GM18502 (cell line): ENCODE measurements around the gene BTG2.
"Not testable (repeated sequence)": the region's sequence is repeated elsewhere in the genome, so short reads cannot be mapped to it uniquely, and the experiment has no call there.

Experiments
- ATAC-seq: cut with Tn5 transposase; IDR thresholded peaks from one replicate; pipeline ENCODE4 v1.9.1; 2021; ENCODE audit warnings: mild to moderate bottlenecking; ENCODE audit not compliant: unreplicated experiment, poor library complexity

Gene BTG2

DNA sequence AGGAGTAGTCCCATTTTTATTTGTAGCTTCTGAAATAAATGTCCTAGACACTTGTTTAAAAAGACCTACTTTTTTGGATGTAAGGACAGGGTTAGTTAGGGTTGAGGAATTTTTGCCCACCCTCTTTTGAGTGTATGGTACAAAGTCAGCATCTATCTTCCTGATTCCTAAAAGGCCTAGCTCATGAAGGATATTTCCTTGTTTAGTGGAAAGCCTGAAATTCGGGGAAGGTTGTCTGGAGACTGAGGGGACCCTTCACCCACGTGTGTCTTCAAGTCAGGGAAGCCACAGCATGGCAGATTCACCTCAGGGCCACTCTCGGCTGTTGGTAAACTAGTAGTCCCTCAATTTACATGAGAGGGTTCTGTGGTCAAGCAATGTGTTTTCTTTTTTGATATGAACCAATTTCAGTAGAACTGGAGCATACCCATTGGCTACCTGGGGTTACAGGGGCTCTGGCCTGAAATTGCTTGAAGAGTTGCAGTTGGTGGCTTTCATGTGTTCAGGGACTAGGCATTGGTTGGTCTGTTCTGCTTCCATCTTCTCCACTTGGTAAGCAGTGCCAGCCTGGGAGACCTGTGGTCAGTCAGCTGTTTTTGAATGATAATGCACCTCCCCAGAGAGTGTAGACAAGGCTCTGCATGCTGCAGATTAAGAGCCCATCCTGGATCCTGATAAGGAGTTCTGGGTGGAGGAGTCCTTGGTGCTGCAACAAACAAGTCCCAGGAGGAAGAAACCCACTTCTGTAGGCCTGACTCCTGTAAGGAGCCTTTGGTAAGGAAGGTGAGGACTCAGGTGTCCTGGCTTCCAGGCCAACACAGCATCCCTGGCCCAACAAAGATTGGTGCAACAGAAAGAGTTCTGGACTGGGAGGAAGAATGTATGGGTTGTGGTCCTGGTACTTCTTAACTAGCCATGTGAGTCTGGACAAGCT is 6.3 kb downstream of the BTG2 start:
- no peak for ATAC-seq

DNA sequence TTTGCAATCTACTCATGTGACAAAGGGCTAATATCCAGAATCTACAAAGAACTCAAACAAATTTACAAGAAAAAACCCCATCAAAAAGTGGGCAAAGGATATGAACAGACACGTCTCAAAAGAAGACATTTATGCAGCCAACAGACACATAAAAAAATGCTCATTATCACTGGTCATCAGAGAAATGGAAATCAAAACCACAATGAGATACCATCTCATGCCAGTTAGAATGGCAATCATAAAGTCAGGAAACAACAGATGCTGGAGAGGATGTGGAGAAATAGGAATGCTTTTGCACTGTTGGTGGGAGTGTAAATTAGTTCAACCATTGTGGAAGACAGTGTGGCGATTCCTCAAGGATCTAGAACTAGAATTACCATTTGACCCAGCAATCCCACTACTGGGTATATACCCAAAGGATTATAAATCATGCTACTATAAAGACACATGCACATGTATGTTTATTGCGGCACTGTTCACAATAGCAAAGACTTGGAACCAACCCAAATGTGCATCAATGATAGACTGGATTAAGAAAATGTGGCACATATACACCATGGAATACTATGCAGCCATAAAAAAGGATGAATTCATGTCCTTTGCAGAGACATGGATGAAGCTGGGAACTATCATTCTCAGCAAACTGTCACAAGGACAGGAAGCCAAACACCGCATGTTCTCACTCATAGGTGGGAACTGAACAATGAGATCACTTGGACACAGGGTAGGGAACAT is 8.9 kb downstream of the BTG2 start:
- ATAC-seq: not testable (repeated sequence)

DNA sequence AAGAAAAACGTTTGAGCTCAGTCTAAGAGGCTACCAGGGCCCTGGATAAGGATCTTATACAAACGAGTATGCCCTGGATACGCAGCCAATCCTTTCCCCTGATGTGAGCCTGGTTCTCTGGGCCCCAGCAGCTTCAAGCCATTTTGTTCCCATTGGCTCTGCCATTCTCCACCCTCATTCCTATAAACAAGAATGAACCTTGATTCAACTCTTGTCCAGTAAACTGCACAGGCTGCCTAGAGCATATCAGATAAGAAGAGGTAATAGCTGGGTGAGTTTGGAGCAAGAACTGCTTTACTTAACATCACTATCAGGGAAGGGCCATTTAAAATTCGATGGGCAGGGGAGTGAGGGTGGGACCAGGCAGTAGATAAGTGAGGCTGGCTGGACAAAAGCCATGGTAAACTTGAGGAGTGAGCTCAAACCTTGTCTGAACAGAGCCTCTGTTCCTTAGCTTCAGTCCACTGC is 11.3 kb downstream of the BTG2 start:
- ATAC-seq: no peak

DNA sequence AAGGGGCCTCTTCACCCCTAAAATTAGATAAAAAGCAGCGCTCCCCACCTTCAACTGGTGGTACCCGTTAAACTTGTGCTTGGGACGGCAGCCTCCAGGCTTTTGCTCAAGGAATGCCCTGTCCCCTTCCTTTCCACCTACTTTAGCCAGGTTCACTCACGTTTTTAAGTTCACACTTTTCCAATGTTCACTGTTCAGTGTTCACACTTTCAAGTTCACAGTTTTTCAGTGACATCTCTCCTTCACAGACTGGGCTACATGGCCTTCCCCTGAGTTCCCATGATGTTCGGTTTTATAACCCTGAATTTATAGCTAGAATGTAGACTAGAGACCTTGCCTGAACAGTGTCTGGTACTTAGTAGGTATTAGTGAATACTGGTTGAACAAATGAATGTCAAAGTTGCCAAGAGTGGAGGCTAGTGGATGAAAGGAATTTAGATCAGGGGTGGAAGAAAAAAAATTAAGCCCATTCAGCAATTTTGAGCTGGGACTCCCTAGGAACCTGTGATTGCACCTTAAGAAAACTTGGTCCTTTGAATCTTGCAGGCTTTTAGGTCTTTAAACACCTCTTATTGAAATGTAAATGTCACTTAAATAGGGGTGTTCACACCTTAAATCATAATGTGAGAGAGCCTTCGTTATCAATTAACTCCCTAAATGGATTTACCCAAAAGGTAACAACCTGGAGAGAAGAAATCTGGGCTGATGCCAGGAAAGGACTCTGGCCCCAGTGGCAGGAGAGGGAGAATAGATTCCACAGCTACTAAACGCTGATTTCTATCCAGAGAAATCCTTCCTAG is 12.3 kb downstream of the BTG2 start:
- ATAC-seq: no peak

GRCh38 chr1:203318229-203318517 is 12.9 kb downstream of the BTG2 start:
- ATAC-seq: no peak

DNA sequence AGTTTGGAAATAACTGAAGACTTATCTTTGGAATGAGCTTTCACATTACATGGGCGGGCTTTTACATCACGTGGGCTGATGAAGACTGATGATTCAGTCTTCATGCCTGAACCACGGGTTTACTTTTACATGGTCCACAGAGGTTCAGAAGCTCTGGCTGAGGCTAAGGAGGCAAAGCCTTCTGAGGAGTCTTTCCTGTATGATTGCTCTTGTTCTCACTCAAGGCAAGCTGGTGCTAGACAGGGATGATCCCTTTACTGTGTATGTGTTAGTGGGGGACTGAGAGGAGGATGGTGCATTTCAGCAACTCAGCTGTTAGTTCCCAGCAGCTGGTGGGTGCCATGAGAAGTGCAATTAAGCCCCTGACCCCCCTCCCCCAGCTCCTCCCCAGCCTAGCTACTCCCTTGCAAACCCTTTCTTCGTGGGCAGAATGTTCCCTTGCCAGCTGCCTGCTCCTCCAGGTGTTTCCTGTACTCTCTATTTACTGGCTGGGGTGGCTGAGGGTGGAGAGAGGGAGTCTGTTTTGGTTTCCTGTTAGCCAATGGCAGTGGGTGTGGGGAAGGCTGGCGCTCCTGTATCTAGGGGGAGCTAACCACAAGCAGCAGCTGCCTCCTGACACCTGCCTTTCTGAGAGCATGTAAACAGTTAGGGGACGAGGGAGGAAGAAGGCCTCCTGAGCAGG is 15.4 kb downstream of the BTG2 start:
- peak; percentile 72 for ATAC-seq

DNA sequence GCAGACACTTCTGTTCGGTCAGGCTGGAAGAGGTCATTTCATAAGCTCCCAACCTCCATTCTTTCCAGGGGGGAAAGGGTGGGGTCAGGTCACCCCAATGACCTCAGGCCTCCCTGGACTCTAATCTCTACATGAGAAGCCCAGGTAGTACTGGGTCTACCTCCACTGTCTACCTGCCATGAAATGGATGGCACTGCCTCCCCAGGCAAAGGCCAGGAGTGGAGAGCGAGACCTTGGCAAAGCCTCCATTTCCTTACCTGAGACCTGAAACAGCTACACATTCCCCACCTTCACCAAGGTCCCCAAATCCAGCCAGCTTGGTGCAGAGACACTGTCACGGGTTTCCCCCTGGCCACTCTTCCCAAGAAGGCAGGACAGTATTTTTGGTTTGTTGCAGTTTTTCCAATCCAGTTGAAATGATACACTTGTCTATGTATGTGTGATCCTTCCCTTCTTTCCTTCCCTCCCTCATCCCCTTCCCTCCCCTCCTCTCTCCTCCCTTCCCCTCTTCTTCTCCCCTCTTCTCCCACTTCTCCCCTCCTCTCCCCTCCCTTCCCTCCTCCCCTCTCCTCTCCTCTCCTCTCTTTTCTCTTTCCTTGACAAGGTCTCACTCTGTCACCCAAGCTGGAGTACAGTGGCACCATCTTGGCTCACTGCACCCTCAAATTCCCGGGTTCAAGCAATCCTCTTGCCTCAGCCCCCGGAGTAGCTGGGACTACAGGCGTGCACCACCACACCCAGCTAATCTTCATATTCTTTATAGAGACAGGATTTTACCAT is 16.1 kb downstream of the BTG2 start:
- no peak for ATAC-seq

DNA sequence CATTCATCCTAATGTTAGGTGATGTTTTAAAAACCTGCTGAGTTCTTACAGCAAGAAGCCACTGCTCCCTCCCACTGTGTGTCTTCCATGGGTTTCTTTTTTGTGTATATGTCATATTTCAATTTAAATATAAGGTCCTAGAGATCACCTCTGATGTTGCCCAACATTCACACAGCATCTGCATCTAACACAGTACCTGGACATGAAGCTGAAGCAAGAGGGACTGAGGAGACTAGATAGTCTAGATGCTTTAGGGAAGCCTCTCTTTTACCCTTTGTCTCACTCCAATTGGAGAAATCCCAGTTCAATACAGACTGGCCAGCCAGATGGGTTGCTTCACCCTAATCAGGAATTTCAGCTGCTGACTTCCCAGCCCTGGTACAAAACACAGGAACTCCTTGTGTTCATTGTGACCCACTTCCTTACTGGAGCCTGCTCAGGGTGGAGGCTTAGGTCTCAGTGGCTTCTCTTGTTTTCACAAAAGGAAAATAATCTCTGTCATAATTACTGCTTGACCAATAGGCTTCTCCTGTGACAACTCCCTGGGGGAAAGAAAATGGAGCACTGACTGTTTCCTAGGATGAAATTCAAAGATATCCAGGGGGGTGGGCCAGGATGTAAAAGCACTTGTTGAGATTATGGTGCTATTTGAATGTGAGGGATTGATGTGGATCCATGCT is 17.3 kb downstream of the BTG2 start:
- no peak for ATAC-seq

GRCh38 chr1:203323587-203323986 is 18.3 kb downstream of the BTG2 start:
- ATAC-seq: no peak

DNA sequence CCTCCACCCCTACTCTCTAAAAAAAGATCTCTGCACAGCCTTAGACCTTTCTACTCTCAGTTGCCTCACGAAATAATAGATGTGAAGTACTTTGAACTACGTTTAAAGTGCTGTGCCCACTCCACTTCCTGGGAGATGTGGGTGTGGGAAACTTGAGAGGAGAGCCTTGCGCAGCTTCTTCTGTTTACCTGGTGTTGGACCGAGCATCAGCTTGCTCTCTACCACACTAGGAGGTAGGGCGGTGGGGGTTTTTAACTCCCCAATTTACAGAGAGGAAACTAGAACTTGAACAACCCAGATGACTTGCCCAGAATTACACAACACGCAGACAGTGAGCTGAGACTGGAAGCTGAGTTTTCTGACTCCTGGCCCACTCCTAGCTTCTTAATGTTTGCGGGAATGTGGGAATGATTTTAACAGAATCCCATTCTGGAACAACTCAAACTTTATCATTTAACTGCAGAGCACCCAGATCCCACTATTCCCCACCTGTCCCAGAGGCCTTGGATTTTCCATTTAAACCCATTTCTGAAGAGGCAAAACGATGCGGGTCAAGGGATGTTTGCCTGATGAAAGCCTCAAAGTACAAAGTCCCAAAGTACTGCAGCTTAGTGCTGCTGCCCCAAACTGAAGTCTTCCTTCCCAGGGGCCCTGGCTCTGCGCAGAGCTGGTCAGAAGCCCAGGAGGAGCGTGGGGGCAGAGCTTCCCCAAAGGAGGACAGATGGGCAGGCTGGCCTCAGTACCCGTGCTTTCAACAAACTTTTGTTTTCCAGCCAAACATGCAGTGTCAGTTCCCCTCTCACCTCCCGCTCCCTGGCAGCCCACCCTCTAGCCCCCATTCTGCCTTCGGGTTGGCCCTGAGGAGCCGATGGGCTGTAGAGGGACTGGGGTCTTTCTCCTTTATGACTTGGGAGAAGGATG is 19.0 kb downstream of the BTG2 start:
- ATAC-seq: no peak

GRCh38 chr1:203325026-203325417 is 19.7 kb downstream of the BTG2 start:
- ATAC-seq: peak; percentile 32

DNA sequence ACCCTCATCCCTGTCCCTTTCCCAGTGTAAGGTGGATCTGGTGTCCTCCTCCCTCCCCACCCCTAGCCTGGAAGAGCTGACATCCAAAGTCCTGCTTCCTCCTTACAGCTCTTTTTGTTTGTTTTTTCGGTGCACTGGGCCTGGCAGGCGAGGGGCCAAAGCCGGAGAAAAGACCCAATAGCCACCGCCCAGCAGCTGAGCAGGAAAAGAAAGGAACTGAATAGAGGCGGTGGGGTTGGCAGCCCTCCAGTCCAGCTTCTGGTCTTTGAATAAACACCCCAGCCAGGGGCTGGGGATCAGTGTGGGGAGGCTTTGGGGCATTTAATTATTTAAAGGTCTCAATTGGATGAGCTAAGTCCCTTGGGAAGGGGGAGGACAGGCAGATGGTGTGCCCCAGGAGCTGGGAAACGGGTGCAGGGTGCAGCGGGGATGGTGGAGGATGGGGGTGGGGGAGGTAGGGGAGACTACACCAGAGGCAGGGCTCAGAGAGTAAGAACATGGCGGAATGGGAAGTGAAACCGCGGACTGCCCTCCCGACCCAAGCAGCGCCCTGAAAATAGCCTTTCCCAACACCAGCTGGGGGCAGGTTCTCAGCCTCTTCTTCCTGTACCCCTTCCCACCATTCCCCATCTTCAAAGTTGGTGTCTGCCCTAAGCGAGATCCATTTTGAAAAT is 20.2 kb downstream of the BTG2 start:
- ATAC-seq: no peak

- ATAC-seq: peak; percentile 73
Observed at GRCh38 chr1:203326830-203327683, 21.7 kb downstream of the BTG2 start.

DNA sequence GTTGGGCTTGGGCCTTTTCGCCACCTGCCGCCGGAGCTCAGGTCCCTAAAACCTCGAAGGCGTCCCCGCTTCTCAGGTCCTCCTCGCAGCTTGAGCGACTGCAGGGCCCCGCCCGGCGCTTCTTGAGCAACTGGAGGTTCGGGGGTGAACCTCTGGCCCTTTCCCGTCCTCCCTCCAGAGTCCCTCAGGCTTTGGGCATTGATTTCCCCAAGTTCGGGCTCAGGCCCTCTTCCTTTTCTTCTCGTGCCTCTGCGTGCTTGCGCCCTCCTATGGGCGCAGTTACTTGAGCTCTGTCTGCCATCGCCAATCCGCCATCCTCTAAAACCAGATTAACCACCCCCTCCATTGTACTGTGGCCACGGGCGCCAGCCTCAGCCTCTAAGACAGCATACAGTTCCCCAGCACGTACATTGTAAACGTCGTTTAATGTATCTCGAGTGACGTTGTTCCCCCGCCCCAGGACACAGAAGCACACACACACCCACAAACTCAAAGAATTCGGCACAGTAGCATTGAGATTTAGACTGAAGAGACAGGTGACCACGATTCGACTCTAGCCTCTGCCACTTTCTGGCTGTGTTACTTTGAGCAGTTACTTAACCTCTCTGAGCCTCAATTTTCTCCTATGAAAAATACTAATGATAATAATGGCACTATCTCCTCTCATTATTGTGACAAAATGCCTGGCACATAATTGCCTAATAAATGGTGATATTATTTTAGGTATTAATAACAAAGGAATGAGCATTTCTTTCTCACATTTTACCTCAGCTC is 22.6 kb downstream of the BTG2 start:
- peak; percentile 29 for ATAC-seq

- ATAC-seq: no peak
Observed at GRCh38 chr1:203328714-203329122, 23.4 kb downstream of the BTG2 start.

DNA sequence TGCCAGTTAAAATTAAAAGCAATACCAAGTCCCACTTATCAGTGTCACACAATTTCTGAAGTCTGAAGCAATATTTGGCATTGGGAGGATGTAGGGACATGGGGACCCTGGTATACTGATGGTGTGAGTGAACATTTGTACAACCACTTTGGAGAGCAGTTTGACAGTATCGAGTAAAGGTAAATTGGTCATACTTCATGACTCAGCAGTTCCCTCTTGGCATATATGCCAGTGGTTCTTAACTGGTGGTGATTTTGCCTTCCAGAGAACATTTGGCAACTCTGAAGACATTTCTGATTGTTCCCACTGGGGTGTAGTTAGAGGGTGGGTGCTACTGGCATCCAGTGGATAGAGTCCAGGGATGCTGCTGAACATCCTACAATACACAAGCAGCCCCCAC is 25.9 kb downstream of the BTG2 start:
- no peak for ATAC-seq
